A673 (cell line): ENCODE results near the gene CPB2.

ENCODE experiments used
- CTCF ChIP-seq: fragments of 300-800, 200-600 bp; sonication (generic); conservative IDR thresholded peaks from 2 replicates; pipeline ENCODE4 v1.5.1; 2017; ENCODE audit warnings: low read depth, mild to moderate bottlenecking, antibody characterized with exemption, low read length, moderate library complexity, mixed read lengths
- EZH2 ChIP-seq: fragments of 200-600 bp; sonication (generic); IDR thresholded peaks from 2 replicates; pipeline ENCODE4 v1.6.1; 2017; ENCODE audit warnings: borderline replicate concordance, low read depth, mild to moderate bottlenecking, mixed read lengths, antibody characterized with exemption, low read length; ENCODE audit not compliant: poor library complexity, severe bottlenecking

- TF ChIP-seq CTCF (no peak), EZH2 (no peak)
These were observed 6.3 kb upstream of the CPB2 start for GRCh38 chr13:46111151-46111550.
